AG08395 (cell line): ENCODE data around the gene FLYWCH2.
"Not testable (repeated sequence)": the region's sequence is repeated elsewhere in the genome, so short reads cannot be mapped to it uniquely, and the experiment has no call there.

Source experiments
- DNase-seq: peaks from one replicate; pipeline ENCODE4 v3.0.0; 2012; ENCODE audit warnings: mixed read lengths, low spot score

Gene FLYWCH2

GRCh38 chr16:2883458-2883908, 468 bp downstream of the FLYWCH2 start:
- peak; percentile 23 for DNase-seq

- DNase-seq, result no peak
These were observed 1.0 kb downstream of the FLYWCH2 start for GRCh38 chr16:2884041-2884451.

- DNase-seq, result no peak
These were observed 11.2 kb downstream of the FLYWCH2 start for GRCh38 chr16:2894231-2894630.

- DNase-seq, result peak; percentile 1
These were observed 12.8 kb downstream of the FLYWCH2 start for GRCh38 chr16:2895813-2896212.

- DNase-seq, result no peak
These were observed 13.5 kb downstream of the FLYWCH2 start for GRCh38 chr16:2896480-2897010.

- peak; percentile 1 for DNase-seq
These were observed 14.1 kb downstream of the FLYWCH2 start for GRCh38 chr16:2897110-2897509.

- no peak for DNase-seq
These were observed 16.0 kb downstream of the FLYWCH2 start for GRCh38 chr16:2898831-2899563.

- DNase-seq, result no peak
These were observed 16.6 kb downstream of the FLYWCH2 start for GRCh38 chr16:2899564-2900072.

- DNase-seq, result no peak
These were observed 17.6 kb downstream of the FLYWCH2 start for GRCh38 chr16:2900526-2901075.

GRCh38 chr16:2902337-2903130, 19.5 kb downstream of the FLYWCH2 start:
- DNase-seq, result peak; percentile 1

GRCh38 chr16:2904100-2904921, 21.3 kb downstream of the FLYWCH2 start:
- peak; percentile 84 for DNase-seq

GRCh38 chr16:2904922-2905240, 21.9 kb downstream of the FLYWCH2 start:
- no peak for DNase-seq

- peak; percentile 99 for DNase-seq
These were observed 22.4 kb downstream of the FLYWCH2 start for GRCh38 chr16:2905241-2905987.

- DNase-seq, result no peak
These were observed 23.0 kb downstream of the FLYWCH2 start for GRCh38 chr16:2905988-2906387.

GRCh38 chr16:2907084-2907753, 24.2 kb downstream of the FLYWCH2 start:
- not testable (repeated sequence) for DNase-seq

- DNase-seq, result no peak
These were observed 27.5 kb downstream of the FLYWCH2 start for GRCh38 chr16:2910441-2910969.

- DNase-seq, result peak; percentile 96
These were observed 28.8 kb downstream of the FLYWCH2 start, which contains the start of gene FLYWCH1 for GRCh38 chr16:2911638-2912329. Gene FLYWCH1 (plus strand): TSS chr16:2911931. CDS start chr16:2929686, 17,755 bp downstream.

- peak; percentile 32 for DNase-seq
These were observed 29.6 kb downstream of the FLYWCH2 start for GRCh38 chr16:2912330-2913199.
